ENCODE results near the gene FCAR.
"Not testable (repeated sequence)": the region's sequence is repeated elsewhere in the genome, so short reads cannot be mapped to it uniquely, and the experiment has no call there.

FCAR gene

GRCh38 chr19:54923276-54923675 is 49.2 kb downstream of the FCAR start:
- no peak for DNase-seq (ENCODE audit: low read depth)
- TF ChIP-seq CTCF (conservative IDR thresholded peaks at IDR 0.05; ENCODE audit: low read length) = no peak

GRCh38 chr19:54928299-54928698 is 54.3 kb downstream of the FCAR start:
- TF ChIP-seq CTCF (conservative IDR thresholded peaks at IDR 0.05; ENCODE audit: low read length) = no peak
- no peak for DNase-seq (ENCODE audit: low read depth)
- H3K4me3 ChIP-seq (ENCODE audit: low read length) = no peak overlapping the region

More at GRCh38 chr19:54923276-54923675, 49.2 kb downstream of the FCAR start:
- no peak overlapping the region for H3K4me3 ChIP-seq (ENCODE audit: low read length)

- DNase-seq (ENCODE audit: low read depth) = no peak
- no peak for TF ChIP-seq CTCF (conservative IDR thresholded peaks at IDR 0.05; ENCODE audit: low read length)
- H3K4me3 ChIP-seq (ENCODE audit: low read length) = no peak overlapping the region
Observed at GRCh38 chr19:54937926-54938325, 63.9 kb downstream of the FCAR start.

GRCh38 chr19:54938906-54939305 is 64.9 kb downstream of the FCAR start:
- TF ChIP-seq CTCF (conservative IDR thresholded peaks at IDR 0.05; ENCODE audit: low read length) = no peak
- DNase-seq (ENCODE audit: low read depth) = no peak
- no peak overlapping the region for H3K4me3 ChIP-seq (ENCODE audit: low read length)

GRCh38 chr19:54939538-54939937 is 65.5 kb downstream of the FCAR start:
- H3K4me3 ChIP-seq (ENCODE audit: low read length); DNase-seq (ENCODE audit: low read depth): not testable (repeated sequence)

Measured in AG10803 (cell line).